Pancreas (tissue), 10 donors: ENCODE measurements around the gene GALR3. TPM values are rescaled to one million over a fixed set of nuclear protein-coding genes. Genes with fewer than 3 reads are reported as not detected.
A peak's percentile ranks its signal among the peaks of the same experiment; 100 is the strongest.

Experiments used
- ATAC-seq, 4 donors: fragments of 200-7000 bp; cut with Tn5 transposase; one replicate each; pipeline versions ENCODE4 v1.8.0 to v1.9.1; 2020; ENCODE audit warnings: mild to moderate bottlenecking in 4 of 4, moderate library complexity in 4 of 4
- DNase-seq, 6 donors: peaks; one replicate each; pipeline ENCODE4 v3.0.0-alpha.2; 2020
- FAIRE-seq: peaks from 2 replicates; lab custom pipeline; 2012; peaks lifted over from hg19 to GRCh38; lab: Jason Lieb, UNC
- H3K27ac ChIP-seq, 4 donors: fragments of 200-600 bp; sonication (generic); 1 replicate in 3 of 4; 2 replicates in 1 of 4; pipeline versions ENCODE4 v1.5.0 to v1.8.0; 2020
- H3K27me3 ChIP-seq, 4 donors: fragments of 200-600 bp; one replicate each; pipeline ENCODE4 v1.8.0; 2021
- H3K36me3 ChIP-seq, 3 donors: fragments of 200-600 bp; sonication (generic) in 1 of 3; one replicate each; pipeline versions ENCODE4 v1.5.0 to v1.8.0; 2020 to 2021
- H3K4me1 ChIP-seq, 3 donors: fragments of 200-600 bp; one replicate each; pipeline ENCODE4 v1.8.0; 2021
- H3K4me3 ChIP-seq, 4 donors: fragments of 200-600 bp; sonication (generic) in 2 of 4; one replicate each; pipeline versions ENCODE4 v1.5.0 to v1.8.0; 2020 to 2021
- H3K9me3 ChIP-seq, 4 donors: fragments of 200-600 bp; one replicate each; pipeline ENCODE4 v1.8.0; 2021
- CTCF ChIP-seq, 4 donors: fragments of 200-600 bp; sonication (generic) in 3 of 4; IDR thresholded peaks; one replicate each; pipeline versions ENCODE4 v1.5.0 to v1.8.0; 2021; ENCODE audit warnings: antibody characterized with exemption in 4 of 4
- whole genome bisulfite sequencing, 2 donors: extraction: QIAGEN DNeasy Blood & Tissue Kit; methylation state at CpG; one replicate each; pipeline ENCODE4 v1.1.7; 2013; 5-methylcytosine and 5-hydroxymethylcytosine counted together
- intact Hi-C, 3 donors: fragments of 100-400 bp; cut with DNase I; formaldehyde crosslinking; loops; one replicate each; pipeline versions ENCODE4 v1.11.1 to v1.14.2; 2022
- polyA plus RNA-seq, 2 donors: library from polyadenylated mRNA; stranded (reverse); fragments of 200-250 nt; gene quantifications; one replicate each; pipeline ENCODE4 v1.2.3, GENCODE V29; 2013
- total RNA-seq, 6 donors: library from RNA; stranded (reverse); fragmentation: NEBNext Ultra II Directional in 4 of 6; extraction: Animal tissue kit (Norgen Biotek cat#: 25700) in 4 of 6; gene quantifications; one replicate each; pipeline versions ENCODE4 v1.2.1 to v1.2.4, GENCODE V29; 2021 to 2023
- donor health status: healthy with polysubstance abuse.
- donor health status: DM: no; HTN: no; CAD: no; lungs with moderate emphysema.
- donor health status: DM: no; HTN: no; CAD: no.
- donor health status: control.
- donor health status: control.
- donor health status: Bipolar disorder and iron deficiency.
- donor health status: DM: yes; HTN: yes; CAD: no.
- donor health status: DM: no; HTN: no; CAD: no.
- donor health status: DM: no; HTN: no; CAD: no.
- donor health status: DM: yes; HTN: yes; CAD: no.

Gene GALR3
- total and polyA plus RNA-seq, 8 donors, result 0.19 to 0.75 (median 0.43) TPM; not detected in 3

GRCh38 chr22:37803639-37804351 lies 19.4 kb upstream of the GALR3 start:
- peak overlapping the region in 1 of 4 donors; percentile 40 for H3K4me3 ChIP-seq
- DNase-seq (peak in 2 of 6 donors; percentile 40 to 54), ATAC-seq (no peak), FAIRE-seq (no peak)
- TF ChIP-seq CTCF (IDR thresholded peaks at IDR 0.05), result no peak
- H3K36me3 ChIP-seq, result no peaks in the 10 kb centered on the region
- H3K27ac ChIP-seq, result no peak overlapping the region
- H3K9me3 ChIP-seq, result no peaks in the 10 kb centered on the region
- H3K4me1 ChIP-seq, result no peaks in the 10 kb centered on the region
- 67 to 69% methylated on average over 34 of the region's 34 CpGs for WGBS, 2 donors
- intact Hi-C loops, result no loop called here
- no peaks in the 10 kb centered on the region for H3K27me3 ChIP-seq

DNA sequence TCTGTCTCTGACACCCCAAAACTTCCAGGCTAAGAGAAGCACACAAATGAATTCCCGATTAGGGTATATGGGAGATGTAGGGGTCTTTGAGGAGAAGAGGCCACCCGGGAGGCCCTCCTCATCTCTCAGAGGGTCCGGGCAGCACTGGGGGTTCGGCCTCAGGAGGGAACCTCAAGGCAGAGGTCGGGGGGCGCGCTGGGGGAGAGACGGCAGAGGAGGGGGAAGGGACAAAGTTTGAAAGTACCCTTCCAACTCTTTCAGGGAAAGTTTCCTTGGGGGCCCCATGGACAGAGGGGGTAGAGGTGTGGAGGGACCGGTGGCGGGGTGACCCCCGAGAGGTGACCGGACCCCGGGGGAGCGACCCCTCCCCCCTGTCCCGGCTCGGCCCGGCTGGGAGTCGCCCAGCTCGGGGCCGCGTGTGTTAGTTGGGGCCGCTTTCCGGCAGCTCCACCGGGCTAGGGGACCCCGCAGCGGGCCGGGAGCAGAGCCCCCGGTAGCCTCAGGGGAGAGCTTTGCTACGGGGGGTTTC lies 18.8 kb upstream of the GALR3 start:
- DNase-seq, result peak in 2 of 6 donors; percentile 48 to 59
- no peaks in the 10 kb centered on the region for H3K9me3 ChIP-seq
- no peaks in the 10 kb centered on the region for H3K27me3 ChIP-seq
- TF ChIP-seq CTCF (IDR thresholded peaks at IDR 0.05), result no peak
- no peaks in the 10 kb centered on the region for H3K4me1 ChIP-seq
- H3K4me3 ChIP-seq, result peak overlapping the region; percentile 40 to 73 (median 50)
- H3K27ac ChIP-seq, result peak overlapping the region; percentile 51 to 91 (median 86)
- no peaks in the 10 kb centered on the region for H3K36me3 ChIP-seq
- FAIRE-seq, result no peak
- 3% methylated on average over 23 to 29 of the region's 29 CpGs for WGBS, 2 donors
- intact Hi-C loops, result no loop called here
- ATAC-seq, result no peak

GRCh38 chr22:37804881-37805809 lies 18.0 kb upstream of the GALR3 start:
- H3K36me3 ChIP-seq, result no peaks in the 10 kb centered on the region
- no peak for TF ChIP-seq CTCF (IDR thresholded peaks at IDR 0.05)
- peaks cover 0 to 4% (median under 1%) of the 10 kb centered on the region in 3 donors for H3K4me1 ChIP-seq
- no peaks in the 10 kb centered on the region for H3K9me3 ChIP-seq
- ATAC-seq (peak; percentile 45 to 60 (median 52)), FAIRE-seq (no peak), DNase-seq (peak; percentile 90 to 98 (median 95))
- peak overlapping the region; percentile 40 to 73 (median 50) for H3K4me3 ChIP-seq
- H3K27ac ChIP-seq, result peak overlapping the region; percentile 51 to 91 (median 86)
- WGBS, 2 donors, result 1% methylated on average over 59 to 87 of the region's 87 CpGs
- no peaks in the 10 kb centered on the region for H3K27me3 ChIP-seq
- intact Hi-C loops, result no loop called here

- no peak for TF ChIP-seq CTCF (IDR thresholded peaks at IDR 0.05)
- DNase-seq, result no peak
- 14 to 16% methylated on average over 10 of the region's 10 CpGs for WGBS, 2 donors
- Histone ChIP-seq H3K36me3 (no peaks in the 10 kb centered on the region), H3K4me1 (peaks cover 0 to 11% (median 3%) of the 10 kb centered on the region in 3 donors), H3K4me3 (peak overlapping the region; percentile 40 to 73 (median 50)), H3K9me3 (no peaks in the 10 kb centered on the region), H3K27me3 (no peaks in the 10 kb centered on the region), H3K27ac (peak overlapping the region; percentile 51 to 91 (median 86))
- no peak for FAIRE-seq
- ATAC-seq, result no peak
- intact Hi-C loops, result no loop called here
These were observed 17.3 kb upstream of the GALR3 start for GRCh38 chr22:37805810-37806277.
